Inflammatory macrophage treated with lipopolysaccharide for 1 hour (primary cell): ENCODE results near the gene PGM5.

Experiments
- DNase-seq, 2 donors: peaks; one replicate each; pipeline ENCODE4 v3.0.0-alpha.2; 2020 to 2022

Gene PGM5

DNA sequence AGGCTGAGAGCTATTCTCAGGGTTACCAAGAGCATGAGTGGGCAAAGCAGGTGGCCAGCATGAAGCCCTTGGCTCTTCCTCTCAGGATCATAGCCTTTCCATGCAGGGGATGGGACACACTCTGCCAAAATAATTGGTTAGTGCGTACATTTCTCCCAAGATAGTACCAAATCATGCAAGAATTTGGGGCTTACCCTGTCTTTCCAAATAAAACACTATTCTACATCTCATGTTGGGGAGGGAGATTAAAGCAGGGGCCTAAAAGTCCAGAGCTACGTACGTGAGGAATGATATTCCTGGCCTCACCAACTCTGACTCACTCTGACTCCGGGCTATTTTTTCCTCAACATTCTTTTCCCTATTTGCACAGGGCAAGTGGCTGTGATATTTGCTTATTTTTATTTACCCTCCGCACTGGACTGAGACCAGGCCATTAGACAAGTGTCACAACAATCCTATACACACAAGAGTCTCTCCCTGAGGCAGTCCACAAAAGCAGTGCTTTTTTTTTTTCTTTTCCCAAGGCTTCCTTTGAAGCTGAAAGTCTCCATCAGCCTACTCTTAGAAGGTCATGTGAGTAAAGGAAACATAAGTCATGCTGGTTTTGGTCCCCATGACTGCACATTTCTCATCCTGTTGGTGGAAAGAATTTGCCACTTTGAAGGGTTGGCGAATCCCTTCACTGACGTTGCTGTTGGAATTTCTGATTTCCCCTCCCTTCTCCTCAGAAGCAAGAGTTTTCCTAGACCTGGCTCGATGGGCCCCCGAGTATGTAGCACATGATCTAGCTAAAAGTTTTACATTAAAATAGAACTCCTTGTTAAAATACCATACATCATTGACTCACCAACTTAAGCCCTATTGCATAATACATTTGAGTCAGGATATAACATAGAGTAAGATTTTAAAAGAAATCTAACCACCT, 144.3 kb downstream of the PGM5 start:
- peak in 1 of 2 donors; percentile 9 for DNase-seq

DNA sequence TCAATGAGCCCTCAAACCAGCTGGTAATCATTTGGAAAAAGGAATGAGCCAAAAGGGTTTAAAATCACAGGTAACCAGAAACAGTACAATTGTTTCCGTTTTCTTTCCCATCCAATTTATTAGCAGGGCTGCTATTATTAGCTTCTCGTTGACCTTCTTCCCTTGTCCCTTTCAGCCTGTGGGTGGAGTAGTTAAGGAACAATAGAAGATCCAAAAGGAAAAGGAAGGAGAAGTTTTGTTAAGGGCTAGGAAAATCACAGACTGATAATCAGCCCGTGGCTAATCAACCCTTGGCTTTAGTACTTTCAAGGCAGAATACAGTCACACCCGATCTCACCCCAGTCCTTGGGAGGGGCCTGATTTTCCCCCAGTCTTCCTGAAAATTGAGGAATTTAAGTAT, 145.9 kb downstream of the PGM5 start:
- no peak for DNase-seq

DNA sequence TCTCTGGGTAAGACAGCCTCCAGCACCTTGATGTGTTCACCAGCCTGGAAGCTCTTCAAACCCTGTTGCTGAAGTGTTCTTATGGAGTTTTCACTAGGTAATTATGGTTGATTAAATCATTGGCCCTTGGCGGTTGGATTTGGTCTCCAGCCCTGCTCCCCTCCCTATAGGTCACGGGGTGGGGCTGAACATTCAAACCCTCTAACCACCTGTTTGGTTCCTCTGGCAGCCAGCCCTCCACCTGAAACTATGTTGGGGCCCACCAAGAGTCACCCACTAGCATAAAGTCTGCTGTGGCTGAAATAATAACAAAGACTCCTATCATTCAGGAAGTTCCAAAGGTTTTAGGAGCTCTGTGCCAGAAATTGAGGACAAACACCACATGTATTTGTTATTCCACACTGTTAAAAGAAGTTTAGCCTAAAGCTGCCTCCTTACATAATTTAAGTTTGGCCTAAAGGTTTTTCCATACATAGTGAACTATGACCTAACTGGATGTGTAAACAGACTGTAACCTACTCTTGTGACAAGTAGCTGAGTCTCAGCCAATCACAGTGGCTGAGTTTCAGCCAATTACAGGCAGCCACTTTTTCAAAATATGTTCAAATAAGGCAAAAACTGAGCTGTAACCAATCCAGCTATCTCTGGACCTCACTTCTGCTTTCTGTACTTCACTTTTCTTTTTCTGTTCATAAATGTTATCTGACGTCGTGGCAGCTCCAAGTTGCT, 149.4 kb downstream of the PGM5 start:
- peak; percentile 48 to 58 for DNase-seq

DNA sequence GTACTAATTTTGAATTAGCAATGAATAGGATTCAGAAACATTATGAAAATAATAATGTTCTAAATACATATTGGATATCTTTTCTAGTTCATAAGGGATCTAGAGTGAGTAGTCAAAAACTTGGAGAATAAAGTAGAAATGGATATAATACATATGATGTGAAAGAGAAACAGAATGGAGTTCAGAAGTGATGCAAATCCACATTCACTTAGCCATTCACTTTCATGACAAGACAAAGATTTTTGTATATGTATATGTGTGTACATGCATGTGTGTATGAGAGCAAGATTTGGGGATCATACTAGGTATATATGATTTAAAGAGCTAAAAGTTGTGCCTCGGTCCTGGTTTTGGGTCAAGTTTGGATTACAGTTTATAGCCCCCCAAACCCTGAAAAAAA, 150.1 kb downstream of the PGM5 start:
- peak in 1 of 2 donors; percentile 11 for DNase-seq

DNA sequence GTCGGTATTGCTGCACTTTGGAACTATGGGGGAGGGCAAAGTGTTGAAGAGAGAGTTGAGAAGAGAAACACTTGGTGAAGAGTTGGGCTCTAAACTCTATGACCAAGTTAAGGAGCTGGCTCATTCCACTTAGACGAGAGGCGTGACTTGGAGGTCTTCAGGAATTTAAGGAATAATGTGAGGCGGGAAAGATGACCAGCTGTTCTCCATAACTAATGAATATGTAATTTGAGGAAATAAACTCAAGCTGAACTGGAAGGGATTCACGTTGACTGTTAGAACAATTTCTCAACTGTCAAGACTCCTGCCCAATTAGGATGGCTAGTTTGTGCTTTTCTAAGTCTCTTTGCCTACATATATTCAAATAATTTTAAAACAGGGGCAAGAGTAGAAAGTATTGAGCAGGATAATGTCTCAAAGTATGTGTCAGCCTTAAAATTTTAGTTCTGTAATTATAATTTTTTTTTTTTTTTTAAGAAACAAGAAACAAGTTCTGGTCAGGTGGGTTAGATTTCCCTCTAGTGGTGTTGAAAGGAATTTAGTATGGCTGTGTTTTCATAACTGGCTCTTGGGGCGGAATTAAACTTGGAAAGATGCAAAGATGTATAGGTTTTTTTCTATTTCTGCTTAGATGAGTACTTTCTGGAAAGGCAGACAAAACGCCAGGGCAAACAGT, 150.9 kb downstream of the PGM5 start:
- DNase-seq = peak in 1 of 2 donors; percentile 32

DNA sequence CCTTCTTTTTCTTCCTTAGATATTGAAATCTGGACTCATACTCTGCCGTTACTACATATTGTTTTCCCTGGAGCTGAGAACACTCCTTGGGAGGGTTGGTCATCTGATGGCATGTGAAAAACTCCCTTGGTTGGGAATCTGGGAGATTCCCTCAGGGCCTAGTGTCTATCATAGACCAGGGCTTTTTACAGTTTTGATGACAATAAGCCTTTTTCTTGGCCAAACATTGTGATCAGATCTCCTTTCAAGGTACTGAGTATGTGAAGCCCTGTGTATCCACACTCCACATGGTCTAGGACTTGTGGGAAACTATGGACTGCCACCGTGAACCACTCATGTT, 151.4 kb downstream of the PGM5 start:
- no peak for DNase-seq

DNA sequence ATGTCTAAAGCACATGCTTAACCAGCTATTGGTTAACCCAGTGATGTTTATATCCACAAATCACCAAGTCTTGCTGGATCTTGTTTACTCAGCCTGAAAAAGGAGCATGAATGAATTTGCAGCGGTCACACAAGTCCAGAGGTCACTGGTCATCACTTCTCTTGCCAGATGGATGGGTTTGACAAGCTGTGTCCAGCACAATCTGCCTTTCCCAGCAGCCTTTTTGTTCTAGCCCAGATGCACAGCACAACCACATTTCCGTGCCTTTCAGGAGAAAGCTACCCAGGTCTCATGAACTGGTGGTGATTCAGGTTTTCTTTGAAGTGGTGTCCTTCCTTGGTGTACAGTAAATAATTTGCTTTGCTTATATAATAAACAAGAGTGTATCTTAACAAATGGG, 152.1 kb downstream of the PGM5 start:
- no peak for DNase-seq

DNA sequence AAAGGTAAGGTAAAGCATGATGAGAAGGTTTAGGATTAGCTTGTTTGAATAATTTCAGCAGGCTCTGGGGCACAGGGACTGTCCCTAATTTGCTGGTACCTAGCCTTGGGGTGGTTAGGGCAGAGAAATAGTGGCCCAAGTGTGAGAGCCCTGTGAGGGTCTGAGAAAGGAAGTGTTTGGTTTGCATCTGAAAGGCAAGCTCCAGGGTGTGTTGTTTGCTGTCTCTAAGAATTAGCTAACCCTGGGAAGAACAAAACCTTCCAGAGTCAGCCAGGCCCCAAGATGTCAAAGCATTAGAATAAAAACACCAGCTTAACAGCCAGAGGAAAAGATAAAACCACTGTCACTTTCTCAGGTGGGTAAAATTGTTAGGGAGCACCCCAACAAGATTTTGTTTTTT, 153.3 kb downstream of the PGM5 start:
- DNase-seq = no peak

DNA sequence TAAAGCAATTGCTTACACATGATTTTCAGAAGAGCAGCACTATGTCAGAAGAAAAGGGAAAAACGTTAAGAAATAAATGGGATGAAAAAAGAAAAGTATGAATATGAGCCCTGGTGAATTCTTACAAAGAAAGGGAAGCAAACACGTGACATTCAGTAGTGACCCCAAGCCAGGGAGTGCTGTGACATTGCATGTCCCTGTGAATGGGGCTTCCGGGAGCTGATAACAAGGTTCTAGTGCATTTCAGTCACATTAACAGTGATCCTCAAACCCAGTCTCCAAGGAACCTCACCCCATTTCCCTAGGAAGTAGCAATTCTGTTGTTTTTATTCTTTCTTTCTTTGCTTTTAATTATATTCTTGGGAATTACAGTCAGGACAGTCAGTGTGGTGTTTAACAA, 157.0 kb downstream of the PGM5 start:
- no peak for DNase-seq

DNA sequence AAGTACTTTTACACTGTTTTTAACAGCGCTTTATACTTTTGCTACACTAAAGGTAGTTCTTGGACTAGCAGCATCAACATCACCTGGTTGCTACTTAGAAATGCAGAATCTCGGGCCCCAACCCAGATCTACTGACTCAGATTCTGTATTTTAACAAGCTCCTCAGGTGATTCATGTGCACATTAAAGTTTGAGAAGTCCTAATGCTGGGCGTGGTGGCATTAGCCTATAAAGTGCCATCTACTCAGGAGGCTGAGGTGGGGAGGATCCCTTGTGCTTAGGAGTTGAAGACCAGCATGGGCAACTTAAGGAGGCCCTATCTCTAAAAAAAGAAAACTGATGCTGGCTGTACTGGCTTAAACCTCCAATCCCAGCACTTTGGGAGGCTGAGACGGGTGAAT, 157.6 kb downstream of the PGM5 start:
- no peak for DNase-seq

DNA sequence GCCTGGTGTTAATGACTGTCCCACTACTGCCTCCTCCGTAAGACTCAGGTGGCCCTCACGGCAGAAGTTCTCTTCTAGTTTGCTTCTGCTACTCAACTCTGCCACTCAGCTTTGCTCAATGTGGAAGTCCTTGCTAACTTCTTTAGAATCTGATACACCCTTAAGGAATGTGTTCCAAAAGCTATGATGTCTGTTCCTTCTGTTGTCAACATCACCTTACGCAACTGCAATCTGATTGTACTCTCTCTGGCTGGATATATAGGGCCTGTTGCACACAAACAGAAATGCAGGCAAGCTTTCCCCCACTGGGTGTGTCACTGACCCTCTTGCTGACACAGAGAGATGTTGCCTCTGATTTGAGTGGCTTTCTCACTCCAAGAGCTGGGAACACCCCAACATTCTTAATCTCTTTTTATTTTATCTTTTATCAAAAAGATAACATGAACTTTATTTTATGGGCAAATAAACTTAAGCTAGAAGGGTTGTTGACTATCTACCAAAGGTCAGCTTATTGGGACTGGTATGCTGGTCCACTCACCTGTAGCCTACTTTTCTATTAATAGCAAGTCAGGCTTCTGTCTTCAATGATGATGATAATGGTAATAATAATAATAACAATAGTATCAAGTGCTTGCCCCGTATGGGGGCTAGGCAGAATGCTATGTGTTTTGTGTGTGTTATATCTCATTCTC, 159.1 kb downstream of the PGM5 start:
- peak in 1 of 2 donors; percentile 14 for DNase-seq

DNA sequence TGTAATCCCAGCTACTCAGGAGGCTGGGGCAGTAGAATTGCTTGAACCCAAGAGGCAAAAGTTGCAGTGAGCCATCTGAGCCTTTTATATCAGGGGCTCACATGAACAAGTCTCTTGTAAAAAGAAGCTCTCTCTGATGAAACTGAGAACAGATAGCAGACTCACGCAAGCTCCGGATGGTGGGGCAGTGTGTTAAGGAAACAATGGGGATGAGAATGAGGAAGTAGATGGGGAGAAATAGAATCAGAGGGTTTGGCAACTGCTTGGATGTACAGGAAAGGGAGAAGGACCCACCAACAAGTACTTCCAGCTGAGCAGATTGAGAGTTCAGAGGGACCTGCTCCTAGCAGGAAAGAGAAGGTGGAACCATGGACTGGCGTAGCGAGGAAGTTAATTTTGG, 165.7 kb downstream of the PGM5 start:
- peak; percentile 59 to 62 for DNase-seq

DNA sequence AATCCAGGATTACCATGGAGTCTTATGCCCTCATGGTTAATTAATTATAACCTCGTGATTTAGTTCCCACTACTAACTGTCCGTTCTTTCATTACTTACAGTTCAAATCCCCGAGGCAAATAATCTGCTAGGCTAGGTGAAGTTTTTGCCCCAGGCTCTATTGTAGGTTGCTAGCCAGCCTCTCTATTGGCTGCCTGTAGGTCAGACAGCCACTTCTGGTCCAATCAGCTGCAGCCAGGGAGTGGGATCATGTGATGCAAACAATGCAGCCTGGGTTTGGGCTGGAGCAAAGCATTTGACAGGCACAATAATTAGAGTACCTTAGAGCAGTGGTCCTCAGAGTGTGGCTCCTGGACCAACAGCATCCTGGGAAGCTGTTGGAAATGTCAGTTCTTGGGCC, 166.5 kb downstream of the PGM5 start:
- DNase-seq = no peak

DNA sequence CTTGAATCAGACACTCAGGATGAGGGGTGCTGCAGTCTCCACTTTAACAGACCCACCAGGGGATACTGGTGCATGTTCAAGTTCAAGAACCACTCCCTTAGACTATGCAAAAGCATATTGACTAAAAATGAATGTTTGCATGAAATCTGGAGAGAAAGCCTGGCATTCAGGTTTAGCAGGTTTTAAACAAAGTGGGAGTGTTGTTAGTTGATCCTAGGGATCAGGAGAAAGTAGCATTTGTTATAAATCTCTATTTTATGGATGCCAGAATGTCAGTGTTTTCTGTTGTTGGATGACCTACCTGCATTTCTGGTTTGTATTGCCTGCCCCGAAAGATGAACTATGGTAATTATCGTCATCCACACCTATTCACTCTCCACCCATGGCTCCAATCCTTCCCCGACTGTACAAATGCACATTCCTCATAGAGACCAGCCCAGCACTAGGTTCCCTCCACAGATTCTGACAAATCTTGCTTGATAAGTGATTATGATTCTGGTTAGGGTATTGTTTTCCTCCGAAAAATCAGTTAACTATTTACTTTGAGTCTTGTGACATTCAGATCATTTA, 167.0 kb downstream of the PGM5 start:
- DNase-seq = no peak

DNA sequence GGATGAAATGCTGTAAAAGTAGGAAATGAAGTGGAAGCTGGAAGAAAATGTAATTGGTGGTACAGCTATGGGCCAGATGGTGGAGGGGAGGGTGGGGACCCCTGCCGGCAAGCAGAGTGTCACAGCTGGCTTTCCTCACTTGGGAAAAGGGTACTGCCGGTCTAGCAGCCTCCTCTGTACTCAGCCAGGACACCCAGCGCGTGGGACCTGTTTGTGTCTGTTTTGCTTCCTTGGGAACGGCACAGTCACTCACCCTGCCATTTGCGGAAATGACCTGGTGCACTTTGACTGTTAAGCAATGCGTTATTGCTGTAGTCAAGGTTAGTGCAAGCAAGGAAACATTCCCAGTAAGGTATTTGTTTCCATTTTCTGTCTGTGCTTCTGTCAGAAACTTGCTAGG, 174.2 kb downstream of the PGM5 start:
- peak in 1 of 2 donors; percentile 52 for DNase-seq

DNA sequence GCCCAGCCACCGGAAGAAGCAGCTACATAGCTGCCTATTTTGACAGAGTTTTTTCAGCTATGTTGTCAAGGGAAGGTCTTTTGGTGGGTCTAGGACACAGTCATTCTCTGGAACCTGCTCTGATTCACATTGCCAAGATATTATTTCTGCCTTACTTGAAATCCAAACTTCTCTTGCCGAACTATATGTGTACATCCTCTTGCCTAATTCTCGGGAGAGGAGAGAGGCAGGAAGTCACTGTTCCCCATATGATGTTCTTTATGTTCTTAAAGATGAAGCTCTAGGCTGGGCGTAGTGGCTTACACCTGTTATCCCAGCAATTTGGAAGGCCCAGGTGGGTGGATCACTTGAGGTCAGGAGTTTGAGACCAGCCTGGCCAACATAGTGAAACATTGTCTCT, 175.7 kb downstream of the PGM5 start:
- DNase-seq = peak in 1 of 2 donors; percentile 19

DNA sequence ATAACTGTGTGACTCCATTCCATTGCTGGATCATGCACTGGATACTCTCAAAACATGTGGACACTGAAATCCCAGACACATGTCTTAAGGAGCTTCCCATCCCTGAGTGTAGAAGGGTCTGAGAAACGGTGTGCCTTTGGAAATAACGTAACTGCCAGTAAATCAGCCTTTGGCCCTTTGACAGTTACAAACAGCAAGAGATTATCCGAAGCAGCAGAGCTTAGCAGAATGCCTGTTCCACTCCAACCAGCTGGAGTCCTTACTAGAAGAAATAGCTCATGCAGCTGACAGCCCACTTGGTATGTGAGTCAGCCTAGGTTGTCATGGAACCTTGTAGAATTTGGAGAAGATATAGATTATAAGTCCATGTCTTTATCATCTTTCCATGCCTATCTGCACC, 177.3 kb downstream of the PGM5 start:
- DNase-seq = no peak

DNA sequence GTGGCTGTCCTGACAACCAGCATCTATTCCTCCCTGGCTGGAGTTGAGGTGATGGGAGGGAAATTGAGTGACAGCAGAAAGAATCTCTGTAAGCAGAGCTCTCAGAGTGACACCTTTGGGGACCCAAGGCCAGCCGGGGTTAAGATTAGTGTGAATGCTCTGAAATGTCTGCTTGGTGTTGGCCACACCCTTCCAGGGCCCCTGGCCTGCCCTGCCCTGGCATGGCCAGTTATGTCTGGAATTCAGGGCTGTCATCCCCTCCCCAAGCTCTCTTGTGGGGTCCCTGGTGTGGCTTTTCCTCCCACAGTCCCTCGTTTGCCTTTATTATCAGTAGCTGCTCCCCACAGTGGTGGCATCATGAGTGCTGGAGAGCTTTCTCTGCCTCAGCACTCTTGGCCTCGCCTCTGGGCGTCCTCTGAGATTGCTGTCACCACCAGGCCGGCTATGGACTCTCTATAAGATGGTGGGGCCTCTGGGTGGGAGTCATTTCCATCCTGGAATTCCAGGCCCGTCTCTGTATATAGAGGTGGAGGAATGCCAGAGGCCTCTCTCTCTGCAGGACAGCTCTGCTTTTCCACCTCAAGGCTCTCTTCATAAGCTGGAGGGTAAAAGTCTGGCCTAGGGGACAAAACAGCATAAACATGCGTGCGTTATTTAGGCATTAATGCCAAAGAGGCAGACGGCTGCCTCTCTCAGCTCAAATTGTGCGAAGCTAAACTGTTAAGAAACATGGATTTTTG, 180.6 kb downstream of the PGM5 start:
- no peak for DNase-seq

DNA sequence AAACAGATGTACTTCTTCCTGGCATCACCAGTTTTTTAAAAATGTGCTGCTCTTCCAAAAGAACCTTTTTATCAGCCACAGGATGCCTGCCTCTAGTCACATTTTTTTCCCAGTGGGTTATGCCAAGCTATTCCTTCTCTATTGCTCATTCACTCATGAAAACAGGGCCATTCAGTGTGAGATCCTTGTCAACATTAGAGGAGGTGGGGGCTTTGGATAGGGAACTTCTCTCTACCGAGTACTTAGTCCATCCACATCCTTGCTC, 181.1 kb downstream of the PGM5 start:
- no peak for DNase-seq

DNA sequence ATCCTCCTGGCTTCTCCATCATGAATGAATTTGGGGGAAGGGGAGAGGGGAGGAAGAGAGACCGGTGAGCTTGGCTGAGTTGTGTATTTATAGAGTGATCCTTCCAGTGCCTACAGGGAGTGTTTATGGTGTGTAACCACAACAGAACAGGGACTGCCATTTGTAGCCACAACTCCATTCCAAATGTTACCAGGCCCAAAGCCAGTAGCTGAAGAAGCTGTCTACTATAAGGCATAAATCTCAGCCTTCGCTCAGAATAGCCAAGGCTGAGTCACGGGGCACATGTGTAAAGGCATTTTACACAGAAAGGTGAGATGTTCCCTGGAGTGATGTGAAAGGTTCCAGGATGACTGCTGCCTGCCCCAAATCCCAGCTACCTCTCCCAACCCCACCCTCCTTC, 181.8 kb downstream of the PGM5 start:
- DNase-seq = no peak

DNA sequence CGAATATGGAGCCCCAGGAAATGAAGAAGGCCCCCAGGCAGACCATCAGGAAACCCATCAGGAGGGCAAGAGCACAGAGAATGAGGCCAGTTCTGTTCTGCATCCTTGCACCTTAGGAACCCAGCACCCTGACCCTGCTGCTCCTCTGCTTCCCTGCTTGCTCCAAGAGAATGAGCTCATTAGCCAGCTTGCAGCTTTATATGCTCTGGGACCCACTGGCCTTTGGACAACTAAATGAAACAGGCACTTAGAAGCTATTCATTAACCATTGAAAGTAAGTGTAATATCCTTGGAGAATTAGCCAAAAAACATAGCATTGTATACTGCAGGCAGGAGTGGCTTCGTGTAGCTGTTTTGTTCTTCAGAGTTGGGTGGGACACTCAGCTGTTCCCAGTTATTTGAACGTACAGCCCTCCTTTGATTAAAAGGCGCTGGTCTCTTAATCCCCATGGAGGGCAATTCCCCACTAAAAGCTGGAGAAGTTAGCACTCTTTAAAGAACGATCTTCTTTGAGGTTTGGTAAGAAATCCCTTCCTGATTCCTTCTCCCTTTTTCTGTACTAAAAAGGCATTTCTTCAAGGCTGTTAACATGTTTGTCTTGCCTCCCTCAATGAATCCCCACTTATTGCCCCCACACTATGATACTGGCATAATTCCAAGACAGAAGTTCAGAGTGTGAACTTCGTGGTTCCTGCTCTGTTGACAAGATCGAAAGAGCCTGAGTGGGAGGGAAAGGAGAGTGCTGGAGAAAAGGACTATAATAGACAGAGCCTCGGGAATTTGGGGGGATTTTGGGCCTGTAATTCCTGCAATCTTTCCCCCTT, 184.5 kb downstream of the PGM5 start, which contains the start of gene TMEM252:
TSS of gene TMEM252 (minus strand) at position 172 of the 824 bp plus-strand sequence. CDS start at position 103, 69 bp downstream.
- no peak for DNase-seq
